ENCODE measurements around the gene IFIT1.

The IFIT1 gene

GRCh38 chr10:89352802-89353201 lies 39.6 kb upstream of the IFIT1 start:
- Histone ChIP-seq H3K4me3 (no peak overlapping the region), H3K9me3 (no peaks in the 10 kb centered on the region), H3K4me1 (peaks cover 46% of the 10 kb centered on the region), H3K27me3 (ENCODE audit: low read depth) (no peaks in the 10 kb centered on the region), H3K36me3 (replicated peaks) (no peaks in the 10 kb centered on the region)
- no peak for DNase-seq (ENCODE audit: low spot score in 2 of 2)
- in situ Hi-C loops (cut with MboI; ENCODE audit: low sequenced_read_pairs) = loop anchor here (5.0 to 25.0 kb wide), 2 partner anchors 1496 to 1691 kb away; partner anchors contain the start of gene PAPSS2

- peaks cover 28% of the 10 kb centered on the region for H3K4me1 ChIP-seq
- in situ Hi-C loops (cut with MboI; ENCODE audit: low sequenced_read_pairs) = loop anchor here (25.0 kb wide), 1 partner anchor 1693 kb away; the partner anchor contains the start of gene PAPSS2
- no peaks in the 10 kb centered on the region for H3K27me3 ChIP-seq (ENCODE audit: low read depth)
- no peak overlapping the region for H3K4me3 ChIP-seq
- H3K36me3 ChIP-seq (replicated peaks) = no peaks in the 10 kb centered on the region
- H3K9me3 ChIP-seq = no peaks in the 10 kb centered on the region
- no peak for DNase-seq (ENCODE audit: low spot score in 2 of 2)
Observed at GRCh38 chr10:89355394-89355931, 37.0 kb upstream of the IFIT1 start.

GRCh38 chr10:89357096-89357495 lies 35.3 kb upstream of the IFIT1 start:
- Histone ChIP-seq H3K27me3 (ENCODE audit: low read depth) (no peaks in the 10 kb centered on the region), H3K4me3 (no peak overlapping the region), H3K4me1 (peaks cover 14% of the 10 kb centered on the region), H3K36me3 (replicated peaks) (no peaks in the 10 kb centered on the region), H3K9me3 (no peaks in the 10 kb centered on the region; the same call in 1 of the 2 replicates)
- in situ Hi-C loops (cut with MboI; ENCODE audit: low sequenced_read_pairs) = loop anchor here (25.0 kb wide), 1 partner anchor 1695 kb away; the partner anchor contains the start of gene PAPSS2
- no peak for DNase-seq (ENCODE audit: low spot score in 2 of 2)

GRCh38 chr10:89357975-89358374 lies 34.4 kb upstream of the IFIT1 start:
- no peaks in the 10 kb centered on the region for H3K27me3 ChIP-seq (ENCODE audit: low read depth)
- DNase-seq (ENCODE audit: low spot score in 2 of 2) = no peak
- H3K4me1 ChIP-seq = peaks cover 11% of the 10 kb centered on the region
- no peak overlapping the region for H3K4me3 ChIP-seq
- in situ Hi-C loops (cut with MboI; ENCODE audit: low sequenced_read_pairs) = loop anchor here (25.0 kb wide), 1 partner anchor 1696 kb away; the partner anchor contains the start of gene PAPSS2
- no peaks in the 10 kb centered on the region for H3K36me3 ChIP-seq (replicated peaks)
- H3K9me3 ChIP-seq = no peaks in the 10 kb centered on the region; the same call in 1 of the 2 replicates

GRCh38 chr10:89360157-89360556 lies 32.3 kb upstream of the IFIT1 start:
- Histone ChIP-seq H3K27me3 (ENCODE audit: low read depth) (no peaks in the 10 kb centered on the region), H3K36me3 (replicated peaks) (no peaks in the 10 kb centered on the region), H3K4me3 (no peak overlapping the region), H3K9me3 (no peaks in the 10 kb centered on the region; the same call in 1 of the 2 replicates), H3K4me1 (peaks cover 16% of the 10 kb centered on the region)
- in situ Hi-C loops (cut with MboI; ENCODE audit: low sequenced_read_pairs) = loop anchor here (25.0 kb wide), 1 partner anchor 1698 kb away; the partner anchor contains the start of gene PAPSS2
- no peak for DNase-seq (ENCODE audit: low spot score in 2 of 2)

- H3K4me3 ChIP-seq = no peak overlapping the region
- no peaks in the 10 kb centered on the region; the same call in 1 of the 2 replicates for H3K9me3 ChIP-seq
- no peak for DNase-seq (ENCODE audit: low spot score in 2 of 2)
- peaks cover 13% of the 10 kb centered on the region for H3K4me1 ChIP-seq
- in situ Hi-C loops (cut with MboI; ENCODE audit: low sequenced_read_pairs) = loop anchor here (25.0 kb wide), 1 partner anchor 1701 kb away; the partner anchor contains the start of gene PAPSS2
- no peaks in the 10 kb centered on the region for H3K36me3 ChIP-seq (replicated peaks)
- no peaks in the 10 kb centered on the region for H3K27me3 ChIP-seq (ENCODE audit: low read depth)
Observed at GRCh38 chr10:89362929-89363328, 29.5 kb upstream of the IFIT1 start.

GRCh38 chr10:89363729-89364442 lies 28.5 kb upstream of the IFIT1 start:
- no peak for DNase-seq (ENCODE audit: low spot score in 2 of 2)
- Histone ChIP-seq H3K9me3 (no peaks in the 10 kb centered on the region; the same call in 1 of the 2 replicates), H3K4me1 (peaks cover 13% of the 10 kb centered on the region), H3K27me3 (ENCODE audit: low read depth) (no peaks in the 10 kb centered on the region), H3K4me3 (no peak overlapping the region), H3K36me3 (replicated peaks) (no peaks in the 10 kb centered on the region)
- in situ Hi-C loops (cut with MboI; ENCODE audit: low sequenced_read_pairs) = loop anchor here (25.0 kb wide), 1 partner anchor 1702 kb away; the partner anchor contains the start of gene PAPSS2

GRCh38 chr10:89364531-89364930 lies 27.9 kb upstream of the IFIT1 start:
- Histone ChIP-seq H3K4me1 (peaks cover 13% of the 10 kb centered on the region), H3K9me3 (no peaks in the 10 kb centered on the region; the same call in 1 of the 2 replicates), H3K4me3 (no peak overlapping the region), H3K27me3 (ENCODE audit: low read depth) (no peaks in the 10 kb centered on the region), H3K36me3 (replicated peaks) (no peaks in the 10 kb centered on the region)
- in situ Hi-C loops (cut with MboI; ENCODE audit: low sequenced_read_pairs) = loop anchor here (25.0 kb wide), 1 partner anchor 1702 kb away; the partner anchor contains the start of gene PAPSS2
- no peak for DNase-seq (ENCODE audit: low spot score in 2 of 2)

- in situ Hi-C loops (cut with MboI; ENCODE audit: low sequenced_read_pairs) = loop anchor here (25.0 kb wide), 1 partner anchor 1705 kb away; the partner anchor contains the start of gene PAPSS2
- Histone ChIP-seq H3K4me3 (no peak overlapping the region), H3K36me3 (replicated peaks) (no peaks in the 10 kb centered on the region), H3K9me3 (no peaks in the 10 kb centered on the region), H3K27me3 (ENCODE audit: low read depth) (no peaks in the 10 kb centered on the region), H3K4me1 (peaks cover 13% of the 10 kb centered on the region)
- peak in 1 of 2 experiments; percentile 32 for DNase-seq (ENCODE audit: low spot score in 2 of 2)
Observed at GRCh38 chr10:89367529-89367928, 24.9 kb upstream of the IFIT1 start.

- in situ Hi-C loops (cut with MboI; ENCODE audit: low sequenced_read_pairs) = loop anchor here (25.0 kb wide), 1 partner anchor 1706 kb away; the partner anchor contains the start of gene PAPSS2
- H3K36me3 ChIP-seq (replicated peaks) = no peaks in the 10 kb centered on the region
- H3K4me1 ChIP-seq = peaks cover 13% of the 10 kb centered on the region
- no peak for DNase-seq (ENCODE audit: low spot score in 2 of 2)
- H3K9me3 ChIP-seq = no peaks in the 10 kb centered on the region
- no peak overlapping the region for H3K4me3 ChIP-seq
- H3K27me3 ChIP-seq (ENCODE audit: low read depth) = no peaks in the 10 kb centered on the region
Observed at GRCh38 chr10:89368129-89368528, 24.3 kb upstream of the IFIT1 start.

- Histone ChIP-seq H3K4me1 (peaks cover 21% of the 10 kb centered on the region), H3K27me3 (ENCODE audit: low read depth) (no peaks in the 10 kb centered on the region), H3K4me3 (no peak overlapping the region), H3K36me3 (replicated peaks) (no peaks in the 10 kb centered on the region), H3K9me3 (no peaks in the 10 kb centered on the region)
- DNase-seq (ENCODE audit: low spot score in 2 of 2) = peak; percentile 32 to 41
- in situ Hi-C loops (cut with MboI; ENCODE audit: low sequenced_read_pairs) = loop anchor here (25.0 kb wide), 1 partner anchor 1707 kb away; the partner anchor contains the start of gene PAPSS2
Observed at GRCh38 chr10:89369156-89370105, 23.0 kb upstream of the IFIT1 start.

GRCh38 chr10:89371079-89371478 lies 21.3 kb upstream of the IFIT1 start:
- in situ Hi-C loops (cut with MboI; ENCODE audit: low sequenced_read_pairs) = loop anchor here (25.0 kb wide), 1 partner anchor 1709 kb away; the partner anchor contains the start of gene PAPSS2
- no peak for DNase-seq (ENCODE audit: low spot score in 2 of 2)
- no peaks in the 10 kb centered on the region for H3K9me3 ChIP-seq
- H3K4me1 ChIP-seq = peaks cover 17% of the 10 kb centered on the region
- H3K27me3 ChIP-seq (ENCODE audit: low read depth) = no peaks in the 10 kb centered on the region
- H3K4me3 ChIP-seq = no peak overlapping the region
- H3K36me3 ChIP-seq (replicated peaks) = no peaks in the 10 kb centered on the region

GRCh38 chr10:89371987-89372386 lies 20.4 kb upstream of the IFIT1 start:
- in situ Hi-C loops (cut with MboI; ENCODE audit: low sequenced_read_pairs) = loop anchor here (25.0 kb wide), 1 partner anchor 1710 kb away; the partner anchor contains the start of gene PAPSS2
- H3K9me3 ChIP-seq = no peaks in the 10 kb centered on the region
- H3K36me3 ChIP-seq (replicated peaks) = no peaks in the 10 kb centered on the region
- H3K4me1 ChIP-seq = peaks cover 17% of the 10 kb centered on the region
- no peak for DNase-seq (ENCODE audit: low spot score in 2 of 2)
- no peak overlapping the region for H3K4me3 ChIP-seq
- H3K27me3 ChIP-seq (ENCODE audit: low read depth) = no peaks in the 10 kb centered on the region
